Activated B cell treated with CpG ODN at 0.5 μM for 24 hours (primary cell): Measurements from ENCODE around the gene TMEM201. TPM values are rescaled to one million over a fixed set of nuclear protein-coding genes. Genes with fewer than 3 reads are reported as not detected.

Source experiments
- ATAC-seq: fragments of 200-7000 bp; cut with Tn5 transposase; one replicate; pipeline ENCODE4 v1.10.0; 2021; ENCODE audit warnings: low read depth, mild to moderate bottlenecking, moderate library complexity
- CTCF ChIA-PET: fragments of 350-600 bp; sonication (Branson Sonifier 250); formaldehyde crosslinking; loops from one replicate; lab custom pipeline; 2021; ENCODE audit warnings: antibody characterized with exemption; lab: Charles Lee
- POLR2A ChIA-PET: fragments of 350-600 bp; sonication (Branson Sonifier 250); formaldehyde crosslinking; loops from one replicate; lab custom pipeline; 2021; ENCODE audit warnings: antibody characterized with exemption; lab: Charles Lee
- DNase-seq: peaks from one replicate; pipeline ENCODE4 v3.0.0; 2022
- H3K27ac Mint-ChIP-seq: one replicate; pipeline ENCODE4 v1.8.0; 2020; ENCODE audit warnings: mixed read lengths
- H3K27me3 Mint-ChIP-seq: one replicate; pipeline ENCODE4 v1.8.0; 2021; ENCODE audit warnings: mixed read lengths
- H3K36me3 Mint-ChIP-seq: one replicate; pipeline ENCODE4 v1.8.0; 2021; ENCODE audit warnings: low read depth, mixed read lengths
- H3K4me1 Mint-ChIP-seq: one replicate; pipeline ENCODE4 v1.8.0; 2021; ENCODE audit warnings: mixed read lengths
- H3K4me3 Mint-ChIP-seq: one replicate; pipeline ENCODE4 v1.8.0; 2020; ENCODE audit warnings: mild to moderate bottlenecking, mixed read lengths
- H3K9me3 Mint-ChIP-seq: one replicate; pipeline ENCODE4 v1.8.0; 2020; ENCODE audit warnings: mixed read lengths
- intact Hi-C: fragments of 100-400 bp; cut with micrococcal nuclease; formaldehyde crosslinking; loops from one replicate; pipeline ENCODE4 v1.15.1; 2024
- total RNA-seq: library from RNA; stranded (reverse); gene quantifications from 2 replicates; pipeline ENCODE4 v1.2.3, GENCODE V29; 2022
- TF ChIP-seq, protein P1 (sequence below): fragments of 200-600 bp; IDR thresholded peaks from one replicate; pipeline ENCODE4 v1.8.0; 2022; ENCODE audit warnings: antibody characterized with exemption, mild to moderate bottlenecking

TMEM201 gene
- total RNA-seq, 1 donor from 2014 or later = 9.4 TPM

DNA sequence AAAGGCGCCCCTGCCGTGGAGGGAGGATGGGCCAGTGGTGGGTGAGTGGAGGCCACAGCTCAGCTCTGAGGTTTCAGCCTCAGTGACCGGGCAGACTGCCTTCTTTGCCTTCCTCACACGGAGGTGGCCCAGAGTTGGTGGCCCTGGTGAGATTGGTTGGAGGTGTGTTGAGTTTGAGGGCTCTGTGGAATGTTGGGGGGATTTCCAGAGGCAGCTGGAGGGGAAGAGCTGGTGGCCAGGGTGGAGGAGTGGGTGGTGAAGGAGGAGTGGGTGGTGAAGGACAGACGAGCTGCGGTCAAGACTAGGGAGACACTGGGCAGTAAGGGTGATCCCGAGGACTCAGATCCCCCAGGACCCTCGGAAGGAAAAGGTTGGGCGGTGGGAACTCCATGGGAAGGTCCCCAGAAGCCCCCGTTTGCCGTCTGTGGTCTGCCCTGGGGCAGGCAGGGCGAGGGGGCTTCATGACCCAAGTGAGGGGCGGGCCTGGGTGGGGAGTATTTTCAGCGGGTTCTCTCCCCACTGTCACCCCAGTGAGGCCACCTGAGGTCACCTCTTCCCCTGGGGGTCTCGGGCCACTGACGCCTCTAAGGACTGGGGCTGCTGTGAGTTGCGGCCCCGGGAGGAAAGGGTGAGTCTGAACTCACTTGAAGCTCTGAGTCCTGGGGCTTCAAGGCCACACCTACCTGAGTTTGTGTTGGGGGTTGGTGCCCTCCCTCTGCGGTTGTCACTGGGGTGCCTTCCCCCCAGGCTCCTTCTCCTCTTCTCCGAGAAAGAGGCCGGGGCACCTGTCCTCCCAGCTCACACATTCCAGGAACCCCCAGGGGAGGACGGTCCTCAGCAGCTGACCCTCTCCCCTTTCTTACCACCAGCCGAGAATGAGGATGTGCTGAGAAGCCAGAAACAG is 40.1 kb downstream of the TMEM201 start:
- intact Hi-C loops = loop anchor here (1.0 to 10.0 kb wide), 5 partner anchors 27 to 751 kb away; partner anchors contain the start of genes ENO1 and UBE4B
- TF ChIP-seq, protein P1, sequence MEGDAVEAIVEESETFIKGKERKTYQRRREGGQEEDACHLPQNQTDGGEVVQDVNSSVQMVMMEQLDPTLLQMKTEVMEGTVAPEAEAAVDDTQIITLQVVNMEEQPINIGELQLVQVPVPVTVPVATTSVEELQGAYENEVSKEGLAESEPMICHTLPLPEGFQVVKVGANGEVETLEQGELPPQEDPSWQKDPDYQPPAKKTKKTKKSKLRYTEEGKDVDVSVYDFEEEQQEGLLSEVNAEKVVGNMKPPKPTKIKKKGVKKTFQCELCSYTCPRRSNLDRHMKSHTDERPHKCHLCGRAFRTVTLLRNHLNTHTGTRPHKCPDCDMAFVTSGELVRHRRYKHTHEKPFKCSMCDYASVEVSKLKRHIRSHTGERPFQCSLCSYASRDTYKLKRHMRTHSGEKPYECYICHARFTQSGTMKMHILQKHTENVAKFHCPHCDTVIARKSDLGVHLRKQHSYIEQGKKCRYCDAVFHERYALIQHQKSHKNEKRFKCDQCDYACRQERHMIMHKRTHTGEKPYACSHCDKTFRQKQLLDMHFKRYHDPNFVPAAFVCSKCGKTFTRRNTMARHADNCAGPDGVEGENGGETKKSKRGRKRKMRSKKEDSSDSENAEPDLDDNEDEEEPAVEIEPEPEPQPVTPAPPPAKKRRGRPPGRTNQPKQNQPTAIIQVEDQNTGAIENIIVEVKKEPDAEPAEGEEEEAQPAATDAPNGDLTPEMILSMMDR = no peak
- CTCF ChIA-PET = interaction anchor here (0.8 to 7.0 kb wide), 17 partner anchors 12 to 237 kb away, joined by 3 to 125 read pairs (median 4); partner anchors contain the start of gene PIK3CD
- peaks cover 10% of the 10 kb centered on the region for H3K36me3 Mint-ChIP-seq
- H3K9me3 Mint-ChIP-seq = no peaks in the 10 kb centered on the region
- H3K27ac Mint-ChIP-seq = peak overlapping the region; percentile 89
- no peaks in the 10 kb centered on the region for H3K27me3 Mint-ChIP-seq
- H3K4me3 Mint-ChIP-seq = peak overlapping the region; percentile 88
- H3K4me1 Mint-ChIP-seq = peaks cover 82% of the 10 kb centered on the region
- POLR2A ChIA-PET = interaction anchor here (0.6 to 11.2 kb wide), 24 partner anchors 9 to 1093 kb away, joined by 3 to 699 read pairs (median 5); partner anchors contain the start of genes PIK3CD and SLC25A33
- peak; percentile 43 for ATAC-seq
- DNase-seq = peak; percentile 59

GRCh38 chr1:9629445-9630201 is 40.9 kb downstream of the TMEM201 start:
- H3K27ac Mint-ChIP-seq = peak overlapping the region; percentile 87
- CTCF ChIA-PET = interaction anchor here (1.0 to 7.0 kb wide), 10 partner anchors 13 to 105 kb away, joined by 3 to 125 read pairs (median 12); partner anchors contain the start of gene PIK3CD
- no peaks in the 10 kb centered on the region for H3K27me3 Mint-ChIP-seq
- peak overlapping the region; percentile 88 for H3K4me3 Mint-ChIP-seq
- peaks cover 77% of the 10 kb centered on the region for H3K4me1 Mint-ChIP-seq
- POLR2A ChIA-PET = interaction anchor here (0.6 to 11.2 kb wide), 18 partner anchors 10 to 201 kb away, joined by 3 to 699 read pairs (median 5); partner anchors contain the start of genes PIK3CD and SLC25A33
- peaks cover 15% of the 10 kb centered on the region for H3K36me3 Mint-ChIP-seq
- intact Hi-C loops = loop anchor here (1.0 to 10.0 kb wide), 5 partner anchors 26 to 752 kb away; partner anchors contain the start of genes ENO1 and UBE4B
- no peaks in the 10 kb centered on the region for H3K9me3 Mint-ChIP-seq
- TF ChIP-seq, protein P1 = no peak
- ATAC-seq = peak; percentile 43
- peak; percentile 70 for DNase-seq

GRCh38 chr1:9630331-9631111 is 41.8 kb downstream of the TMEM201 start:
- intact Hi-C loops = no loop called here
- TF ChIP-seq, protein P1 = no peak
- peak overlapping the region; percentile 88 for H3K4me3 Mint-ChIP-seq
- ChIA-PET POLR2A (interaction anchor here (1.3 to 11.2 kb wide), 7 partner anchors 15 to 89 kb away, joined by 4 to 699 read pairs (median 5); partner anchors contain the start of gene PIK3CD), CTCF (interaction anchor here (1.4 to 7.0 kb wide), 2 partner anchors 23 to 104 kb away, joined by 3 to 125 read pairs; partner anchors contain the start of gene PIK3CD)
- H3K27me3 Mint-ChIP-seq = no peaks in the 10 kb centered on the region
- H3K27ac Mint-ChIP-seq = peak overlapping the region; percentile 87
- DNase-seq = no peak
- ATAC-seq = no peak
- H3K9me3 Mint-ChIP-seq = no peaks in the 10 kb centered on the region
- peaks cover 23% of the 10 kb centered on the region for H3K36me3 Mint-ChIP-seq
- H3K4me1 Mint-ChIP-seq = peaks cover 75% of the 10 kb centered on the region

GRCh38 chr1:9631613-9632012 is 42.9 kb downstream of the TMEM201 start:
- POLR2A ChIA-PET = interaction anchor here (0.6 to 11.2 kb wide), 4 partner anchors 14 to 201 kb away, joined by 4 to 699 read pairs (median 39); partner anchors contain the start of gene PIK3CD
- Mint-ChIP-seq H3K27ac (peak overlapping the region; percentile 87), H3K36me3 (peaks cover 27% of the 10 kb centered on the region), H3K27me3 (no peaks in the 10 kb centered on the region), H3K4me3 (peak overlapping the region; percentile 19), H3K4me1 (peaks cover 67% of the 10 kb centered on the region), H3K9me3 (no peaks in the 10 kb centered on the region)
- intact Hi-C loops = no loop called here
- CTCF ChIA-PET = interaction anchor here (7.0 kb wide), 1 partner anchor 22 kb away, joined by 125 read pairs; the partner anchor contains the start of gene PIK3CD
- DNase-seq (no peak), ATAC-seq (no peak)
- TF ChIP-seq, protein P1 = no peak
